ENCODE measurements around the gene TGFB3. TPM values are rescaled to one million over a fixed set of nuclear protein-coding genes. Genes with fewer than 3 reads are reported as not detected.

The TGFB3 gene
- total RNA-seq, 1 experiment from 2014 or later = 1.6 TPM

DNA sequence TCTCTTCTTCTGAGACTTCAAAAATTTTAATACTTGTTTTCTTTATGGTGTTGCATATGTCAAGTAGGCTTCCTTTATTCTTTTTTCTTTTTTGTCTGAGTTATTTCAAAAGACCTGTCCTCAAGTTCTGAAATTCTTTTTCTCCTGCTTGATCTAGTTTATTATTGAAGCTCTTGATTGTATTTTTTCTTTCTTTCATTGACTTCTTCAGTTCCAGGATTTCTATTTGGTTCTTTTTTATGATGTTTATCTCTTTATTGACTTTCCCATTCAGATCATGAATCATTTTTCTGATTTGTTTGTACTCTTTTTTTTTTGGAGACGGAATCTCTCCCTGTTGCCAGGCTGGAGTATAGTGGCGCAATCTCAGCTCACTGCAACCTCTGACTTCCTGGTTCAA is 37.9 kb upstream of the TGFB3 start:
- Histone ChIP-seq H3K4me3 (replicated peaks in 1 of 2; ENCODE audit: low read depth in 1 of 2, low read length in 2 of 2) (no peak overlapping the region), H4K20me1 (ENCODE audit: insufficient read depth) (no peaks in the 10 kb centered on the region), H3K4me2 (ENCODE audit: low read length) (no peak overlapping the region), H3K4me1 (ENCODE audit: control insufficient read depth in 1 of 2, insufficient read depth in 2 of 2, low read length in 2 of 2) (no peaks in the 10 kb centered on the region), H3K9me3 (ENCODE audit: control insufficient read depth in 1 of 2, insufficient read depth in 1 of 2, low read depth in 1 of 2, low read length in 2 of 2) (no peaks in the 10 kb centered on the region), H3K9ac (ENCODE audit: low read length) (no peak overlapping the region), H3K36me3 (ENCODE audit: control insufficient read depth in 1 of 2, insufficient read depth in 2 of 2, low read length in 2 of 2) (no peaks in the 10 kb centered on the region; a peak in 2 of 4 replicates), H3K9me2 (ENCODE audit: insufficient read depth) (no peaks in the 10 kb centered on the region), H3K27me3 (ENCODE audit: insufficient read depth, low read length) (no peaks in the 10 kb centered on the region), H2AFZ (ENCODE audit: low read depth, low read length, poor library complexity, severe bottlenecking) (no peak overlapping the region), H3K27ac (ENCODE audit: low read depth, low read length) (no peak overlapping the region), H3K79me2 (ENCODE audit: insufficient read depth, low read length) (no peaks in the 10 kb centered on the region; the same call in 1 of the 2 replicates)
- BruUV-seq (replicated peaks) = no TSS peak
- ATAC-seq (no peak), DNase-seq (ENCODE audit: low read depth, low spot score) (no peak)
- TF ChIP-seq CEBPB (IDR thresholded peaks at IDR 0.05; ENCODE audit: low read depth) (no peak), SIN3A (IDR thresholded peaks at IDR 0.05; ENCODE audit: low read depth) (no peak), ZFX (IDR thresholded peaks at IDR 0.05) (no peak), MAX (IDR thresholded peaks at IDR 0.05) (no peak), EZH2phosphoT487 (IDR thresholded peaks at IDR 0.05; ENCODE audit: borderline replicate concordance) (no peak), YY1 (IDR thresholded peaks at IDR 0.05; ENCODE audit: extremely low read depth, insufficient replicate concordance, low read depth, low read length) (no peak), CBX3 (IDR thresholded peaks at IDR 0.05; ENCODE audit: low read depth) (no peak), ELF1 (IDR thresholded peaks at IDR 0.05; ENCODE audit: borderline replicate concordance, low read depth) (no peak)
- intact Hi-C loops (cut with micrococcal nuclease) = no loop called here
- RAD21 ChIA-PET (ENCODE audit: low non-redundant PET in 1 of 2, low total read pairs in 2 of 2, uncharacterized antibody in 2 of 2, unreplicated experiment in 2 of 2) = no interaction called here
- POLR2A ChIA-PET = no interaction called here
- CTCF ChIA-PET = no interaction called here

GRCh38 chr14:76015668-76016067 is 33.9 kb upstream of the TGFB3 start:
- Histone ChIP-seq H3K9ac (ENCODE audit: low read length) (no peak overlapping the region), H3K4me3 (replicated peaks in 1 of 2; ENCODE audit: low read depth in 1 of 2, low read length in 2 of 2) (no peak overlapping the region), H3K4me1 (ENCODE audit: control insufficient read depth in 1 of 2, insufficient read depth in 2 of 2, low read length in 2 of 2) (no peaks in the 10 kb centered on the region), H3K9me2 (ENCODE audit: insufficient read depth) (no peaks in the 10 kb centered on the region), H4K20me1 (ENCODE audit: insufficient read depth) (no peaks in the 10 kb centered on the region), H3K36me3 (ENCODE audit: control insufficient read depth in 1 of 2, insufficient read depth in 2 of 2, low read length in 2 of 2) (peaks cover 0 to 3% of the 10 kb centered on the region in 2 experiments; a peak in 2 of 4 replicates), H2AFZ (ENCODE audit: low read depth, low read length, poor library complexity, severe bottlenecking) (no peak overlapping the region), H3K4me2 (ENCODE audit: low read length) (no peak overlapping the region), H3K27me3 (ENCODE audit: insufficient read depth, low read length) (no peaks in the 10 kb centered on the region), H3K79me2 (ENCODE audit: insufficient read depth, low read length) (no peaks in the 10 kb centered on the region; the same call in 1 of the 2 replicates), H3K27ac (ENCODE audit: low read depth, low read length) (no peak overlapping the region), H3K9me3 (ENCODE audit: control insufficient read depth in 1 of 2, insufficient read depth in 1 of 2, low read depth in 1 of 2, low read length in 2 of 2) (no peaks in the 10 kb centered on the region)
- no TSS peak for BruUV-seq (replicated peaks)
- intact Hi-C loops (cut with micrococcal nuclease) = no loop called here
- DNase-seq (ENCODE audit: low read depth, low spot score) (no peak), ATAC-seq (no peak)
- RAD21 ChIA-PET (ENCODE audit: low non-redundant PET in 1 of 2, low total read pairs in 2 of 2, uncharacterized antibody in 2 of 2, unreplicated experiment in 2 of 2) = no interaction called here
- CTCF ChIA-PET = no interaction called here
- POLR2A ChIA-PET = no interaction called here
- no peak for TF ChIP-seq CEBPB (IDR thresholded peaks at IDR 0.05; ENCODE audit: low read depth)
- TF ChIP-seq SP1 (IDR thresholded peaks at IDR 0.05; ENCODE audit: low read depth) = no peak
- TF ChIP-seq CTCF (IDR thresholded peaks at IDR 0.05 in 2 of 3, conservative IDR thresholded peaks at IDR 0.05 in 1 of 3; ENCODE audit: borderline replicate concordance in 1 of 3, insufficient read depth in 1 of 3, low read depth in 2 of 3, low read length in 2 of 3) = no peak
- TF ChIP-seq, protein P1, sequence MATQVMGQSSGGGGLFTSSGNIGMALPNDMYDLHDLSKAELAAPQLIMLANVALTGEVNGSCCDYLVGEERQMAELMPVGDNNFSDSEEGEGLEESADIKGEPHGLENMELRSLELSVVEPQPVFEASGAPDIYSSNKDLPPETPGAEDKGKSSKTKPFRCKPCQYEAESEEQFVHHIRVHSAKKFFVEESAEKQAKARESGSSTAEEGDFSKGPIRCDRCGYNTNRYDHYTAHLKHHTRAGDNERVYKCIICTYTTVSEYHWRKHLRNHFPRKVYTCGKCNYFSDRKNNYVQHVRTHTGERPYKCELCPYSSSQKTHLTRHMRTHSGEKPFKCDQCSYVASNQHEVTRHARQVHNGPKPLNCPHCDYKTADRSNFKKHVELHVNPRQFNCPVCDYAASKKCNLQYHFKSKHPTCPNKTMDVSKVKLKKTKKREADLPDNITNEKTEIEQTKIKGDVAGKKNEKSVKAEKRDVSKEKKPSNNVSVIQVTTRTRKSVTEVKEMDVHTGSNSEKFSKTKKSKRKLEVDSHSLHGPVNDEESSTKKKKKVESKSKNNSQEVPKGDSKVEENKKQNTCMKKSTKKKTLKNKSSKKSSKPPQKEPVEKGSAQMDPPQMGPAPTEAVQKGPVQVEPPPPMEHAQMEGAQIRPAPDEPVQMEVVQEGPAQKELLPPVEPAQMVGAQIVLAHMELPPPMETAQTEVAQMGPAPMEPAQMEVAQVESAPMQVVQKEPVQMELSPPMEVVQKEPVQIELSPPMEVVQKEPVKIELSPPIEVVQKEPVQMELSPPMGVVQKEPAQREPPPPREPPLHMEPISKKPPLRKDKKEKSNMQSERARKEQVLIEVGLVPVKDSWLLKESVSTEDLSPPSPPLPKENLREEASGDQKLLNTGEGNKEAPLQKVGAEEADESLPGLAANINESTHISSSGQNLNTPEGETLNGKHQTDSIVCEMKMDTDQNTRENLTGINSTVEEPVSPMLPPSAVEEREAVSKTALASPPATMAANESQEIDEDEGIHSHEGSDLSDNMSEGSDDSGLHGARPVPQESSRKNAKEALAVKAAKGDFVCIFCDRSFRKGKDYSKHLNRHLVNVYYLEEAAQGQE (IDR thresholded peaks at IDR 0.05; ENCODE audit: low read depth) = no peak
- no peak for TF ChIP-seq RAD21 (IDR thresholded peaks at IDR 0.05; ENCODE audit: low read depth)
- TF ChIP-seq ZFX (IDR thresholded peaks at IDR 0.05) = no peak
- no peak for TF ChIP-seq CBX3 (IDR thresholded peaks at IDR 0.05; ENCODE audit: low read depth)
- no peak for TF ChIP-seq EZH2 (IDR thresholded peaks at IDR 0.05)
- no peak for TF ChIP-seq JUND (IDR thresholded peaks at IDR 0.05)
- TF ChIP-seq SIN3A (IDR thresholded peaks at IDR 0.05; ENCODE audit: low read depth) = no peak
- TF ChIP-seq EZH2phosphoT487 (IDR thresholded peaks at IDR 0.05; ENCODE audit: borderline replicate concordance) = no peak
- no peak for TF ChIP-seq MAX (IDR thresholded peaks at IDR 0.05)
- no peak for TF ChIP-seq FOSL1 (IDR thresholded peaks at IDR 0.05; ENCODE audit: low read depth)
